Stimulated activated naive B cell treated with anti-CD40 and anti-IgM and Interleukin-4, amounts not matched to agents 10 μg/mL and 1 μg/mL and 100 μg/mL, for 72 hours (primary cell): ENCODE measurements around the gene YWHAQ.
A peak's percentile ranks its signal among the peaks of the same experiment; 100 is the strongest.

ENCODE experiments used
- ATAC-seq, 2 donors: fragments of 150-1000 bp; cut with Tn5 transposase; replicated peaks; 2 replicates each; pipeline ENCODE4 v1.10.0; 2021; ENCODE audit warnings: moderate library complexity in 1 of 2
- DNase-seq: peaks from one replicate; pipeline ENCODE4 v3.0.0; 2021
- H3K27ac Mint-ChIP-seq: one replicate; pipeline ENCODE4 v1.8.0; 2022; ENCODE audit warnings: mild to moderate bottlenecking, mixed read lengths
- H3K27me3 Mint-ChIP-seq, 2 donors: one replicate each; pipeline ENCODE4 v1.8.0; 2022; ENCODE audit warnings: mixed read lengths in 2 of 2
- H3K36me3 Mint-ChIP-seq, 2 donors: one replicate each; pipeline ENCODE4 v1.8.0; 2022; ENCODE audit warnings: mixed read lengths in 2 of 2, mild to moderate bottlenecking in 1 of 2
- H3K4me1 Mint-ChIP-seq, 2 donors: one replicate each; pipeline ENCODE4 v1.8.0; 2022; ENCODE audit warnings: mixed read lengths in 2 of 2, mild to moderate bottlenecking in 1 of 2
- H3K4me3 Mint-ChIP-seq, 2 donors: one replicate each; pipeline ENCODE4 v1.8.0; 2022; ENCODE audit warnings: mild to moderate bottlenecking in 2 of 2, mixed read lengths in 2 of 2, moderate library complexity in 1 of 2
- H3K9me3 Mint-ChIP-seq, 2 donors: one replicate each; pipeline ENCODE4 v1.8.0; 2022; ENCODE audit warnings: mixed read lengths in 2 of 2, mild to moderate bottlenecking in 1 of 2

YWHAQ gene

DNA sequence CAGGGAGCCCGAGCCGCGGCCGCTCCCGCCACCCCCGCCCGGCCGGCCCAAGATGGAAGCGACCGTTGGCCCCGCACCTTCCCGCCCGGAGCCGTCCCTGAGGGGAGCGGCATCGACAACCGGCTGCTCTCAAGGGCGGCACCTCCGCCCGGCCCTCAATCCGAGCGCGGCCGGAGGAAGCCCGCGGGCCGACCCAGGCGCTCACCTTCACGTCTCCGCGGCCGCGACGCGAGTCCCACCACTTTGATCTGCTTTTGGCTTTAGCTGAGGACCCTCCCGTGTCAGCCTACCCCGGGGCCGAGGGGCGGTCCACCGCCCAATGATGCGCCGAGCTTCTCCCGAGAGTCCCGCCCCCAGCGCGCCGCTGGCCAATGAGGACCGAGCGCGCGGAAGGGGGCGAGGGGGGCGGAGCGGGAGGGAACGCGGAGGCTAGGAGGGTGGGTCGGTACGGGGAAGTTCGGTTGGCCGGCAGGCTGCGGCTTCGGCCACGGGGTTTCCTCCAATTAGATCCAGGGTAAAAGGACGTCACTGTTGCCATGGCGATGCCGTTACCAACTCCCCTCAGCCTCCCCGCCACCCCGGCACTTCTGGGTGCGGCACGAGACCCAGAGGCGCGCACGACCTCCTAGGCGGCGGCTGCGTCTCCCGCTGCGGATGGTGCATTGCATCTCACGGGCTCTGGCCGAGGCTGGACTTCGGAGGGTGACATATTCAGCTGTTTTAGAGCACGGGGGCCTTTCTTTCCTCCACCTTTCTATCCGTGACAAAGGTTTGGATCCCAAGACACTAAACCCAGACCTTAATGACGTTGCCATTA lies at the start of gene YWHAQ:
TSS of gene YWHAQ (minus strand) at position 262 of the 817 bp plus-strand sequence. CDS start 545 bp downstream, outside the sequence.
- H3K27ac Mint-ChIP-seq = peak within 1 kb of the TSS; percentile 99
- H3K4me3 Mint-ChIP-seq = peak within 1 kb of the TSS; percentile 89 to 98
- peaks cover 0 to 5% of the 10 kb centered on the region in 2 donors for H3K9me3 Mint-ChIP-seq
- H3K36me3 Mint-ChIP-seq = peaks cover 25 to 40% of the 10 kb centered on the region in 2 donors
- H3K27me3 Mint-ChIP-seq = no peaks in the 10 kb centered on the region
- DNase-seq (peak; percentile 99), ATAC-seq (peak; percentile 90 to 92)
- H3K4me1 Mint-ChIP-seq = peaks cover 29 to 44% of the 10 kb centered on the region in 2 donors

DNA sequence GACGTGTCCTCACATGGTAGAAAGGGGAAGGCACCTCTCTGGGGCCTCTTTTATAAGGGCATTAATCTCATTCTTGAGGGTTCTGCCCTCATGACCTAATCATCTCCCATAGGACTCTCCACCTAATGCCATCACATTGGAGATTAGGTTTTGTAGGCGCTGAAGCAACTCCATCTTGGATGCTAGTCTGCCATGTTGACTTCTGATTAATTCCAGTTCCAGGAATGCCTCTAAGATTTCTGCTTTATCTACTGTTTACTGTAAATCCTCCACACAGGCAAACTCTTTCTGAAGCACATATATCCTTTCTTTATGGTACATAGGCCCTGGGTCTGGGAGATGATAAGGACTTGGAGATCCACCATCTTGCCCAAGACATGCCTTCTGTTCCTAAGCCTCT lies 49.3 kb upstream of the YWHAQ start:
- H3K27ac Mint-ChIP-seq = no peak overlapping the region
- peaks cover 0 to 7% of the 10 kb centered on the region in 2 donors for H3K27me3 Mint-ChIP-seq
- DNase-seq (no peak), ATAC-seq (no peak)
- peaks cover 2 to 16% of the 10 kb centered on the region in 2 donors for H3K4me1 Mint-ChIP-seq
- no peaks in the 10 kb centered on the region for H3K9me3 Mint-ChIP-seq
- no peak overlapping the region for H3K4me3 Mint-ChIP-seq
- no peaks in the 10 kb centered on the region for H3K36me3 Mint-ChIP-seq

DNA sequence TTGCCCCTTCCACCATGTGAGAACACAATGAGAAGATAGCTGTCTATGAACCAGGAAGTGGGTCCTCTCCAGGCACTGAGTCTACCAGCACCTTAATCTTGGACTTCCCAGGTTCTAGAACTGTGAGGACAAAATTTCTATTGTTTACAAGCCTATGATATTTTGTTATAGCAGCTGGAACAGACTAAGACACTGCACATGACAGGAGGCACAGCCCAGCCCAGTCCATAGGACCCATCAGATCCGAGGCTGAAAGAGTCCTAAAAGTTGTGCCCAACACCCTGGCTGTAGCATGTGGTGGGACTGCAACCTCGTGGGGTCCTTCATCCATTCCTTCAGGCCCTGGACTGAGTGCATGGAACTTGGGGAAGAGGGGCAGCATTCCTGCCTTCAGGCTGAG lies 48.4 kb upstream of the YWHAQ start:
- Mint-ChIP-seq H3K27ac (no peak overlapping the region), H3K27me3 (peaks cover 0 to 7% of the 10 kb centered on the region in 2 donors), H3K4me1 (peaks cover 2 to 16% of the 10 kb centered on the region in 2 donors), H3K36me3 (no peaks in the 10 kb centered on the region), H3K9me3 (no peaks in the 10 kb centered on the region), H3K4me3 (no peak overlapping the region)
- DNase-seq = no peak
- ATAC-seq = no peak

DNA sequence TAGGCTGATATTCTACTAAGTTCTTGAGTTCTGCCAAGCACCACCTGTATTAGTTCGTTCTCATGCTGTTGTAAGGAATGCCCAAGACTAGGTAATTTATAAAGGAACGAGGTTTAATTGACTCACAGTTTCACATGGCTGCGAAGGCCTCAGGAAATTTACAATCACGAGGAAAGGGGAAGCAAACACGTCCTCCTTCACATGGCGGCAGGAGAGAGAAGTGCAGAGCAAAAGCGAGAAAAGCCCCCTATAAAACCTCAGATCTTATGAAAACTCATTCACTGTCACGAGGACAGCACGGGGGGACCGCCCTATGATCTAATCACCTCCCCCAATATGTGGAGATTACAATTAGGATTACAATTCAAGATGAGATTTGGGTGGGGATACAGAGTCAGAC lies 47.7 kb upstream of the YWHAQ start:
- no peak overlapping the region for H3K27ac Mint-ChIP-seq
- peaks cover 2 to 16% of the 10 kb centered on the region in 2 donors for H3K4me1 Mint-ChIP-seq
- no peaks in the 10 kb centered on the region for H3K9me3 Mint-ChIP-seq
- DNase-seq (no peak), ATAC-seq (no peak)
- no peak overlapping the region for H3K4me3 Mint-ChIP-seq
- peaks cover 0 to 7% of the 10 kb centered on the region in 2 donors for H3K27me3 Mint-ChIP-seq
- H3K36me3 Mint-ChIP-seq = no peaks in the 10 kb centered on the region

DNA sequence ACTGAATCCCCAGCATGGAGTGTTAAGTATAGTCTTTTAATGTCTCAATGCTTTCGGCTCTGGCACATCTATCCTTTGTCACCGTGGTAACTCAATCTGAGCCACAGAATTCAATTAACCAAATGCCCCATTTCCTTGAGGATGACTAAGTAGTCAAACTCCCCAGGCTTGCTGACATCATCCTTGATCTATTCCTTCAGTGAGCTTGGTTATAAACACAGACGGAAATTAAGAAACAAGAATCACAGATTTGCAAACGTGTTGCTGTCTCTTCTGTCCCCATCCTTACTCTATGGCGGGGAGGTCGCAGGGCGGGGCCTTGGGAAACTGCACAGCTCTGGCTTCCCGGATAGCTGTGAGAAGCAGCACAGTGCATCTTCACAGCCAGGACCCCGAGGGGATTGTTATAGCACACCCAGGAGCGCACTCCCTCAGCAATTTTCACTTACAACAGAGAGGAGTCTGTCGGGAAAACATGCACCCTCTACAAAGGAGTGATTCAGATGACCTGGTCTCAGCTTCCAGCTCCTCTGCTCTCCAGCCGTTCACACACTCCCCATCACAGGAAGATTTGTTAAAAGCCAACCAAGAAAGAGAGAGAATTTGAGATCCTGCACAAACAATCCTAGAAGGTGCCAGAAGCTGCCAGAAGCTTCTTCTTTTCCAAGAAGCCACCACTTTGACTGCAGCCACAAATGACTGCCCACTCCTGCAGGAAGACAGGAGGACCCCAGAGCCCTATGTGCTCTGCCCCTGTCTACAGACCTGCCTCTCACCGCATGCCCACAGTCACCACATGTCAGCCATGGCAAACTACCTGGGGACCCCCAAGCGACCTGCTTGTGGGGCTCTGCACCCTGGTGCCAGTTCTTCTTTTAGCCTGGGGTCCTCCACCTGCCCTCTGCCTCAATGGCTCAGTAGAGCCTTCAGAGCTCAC lies 44.9 kb upstream of the YWHAQ start:
- Mint-ChIP-seq H3K36me3 (no peaks in the 10 kb centered on the region), H3K4me1 (peaks cover 2 to 7% of the 10 kb centered on the region in 2 donors), H3K9me3 (no peaks in the 10 kb centered on the region), H3K27me3 (peaks cover 0 to 3% of the 10 kb centered on the region in 2 donors), H3K4me3 (no peak overlapping the region), H3K27ac (no peak overlapping the region)
- no peak for DNase-seq
- no peak for ATAC-seq

DNA sequence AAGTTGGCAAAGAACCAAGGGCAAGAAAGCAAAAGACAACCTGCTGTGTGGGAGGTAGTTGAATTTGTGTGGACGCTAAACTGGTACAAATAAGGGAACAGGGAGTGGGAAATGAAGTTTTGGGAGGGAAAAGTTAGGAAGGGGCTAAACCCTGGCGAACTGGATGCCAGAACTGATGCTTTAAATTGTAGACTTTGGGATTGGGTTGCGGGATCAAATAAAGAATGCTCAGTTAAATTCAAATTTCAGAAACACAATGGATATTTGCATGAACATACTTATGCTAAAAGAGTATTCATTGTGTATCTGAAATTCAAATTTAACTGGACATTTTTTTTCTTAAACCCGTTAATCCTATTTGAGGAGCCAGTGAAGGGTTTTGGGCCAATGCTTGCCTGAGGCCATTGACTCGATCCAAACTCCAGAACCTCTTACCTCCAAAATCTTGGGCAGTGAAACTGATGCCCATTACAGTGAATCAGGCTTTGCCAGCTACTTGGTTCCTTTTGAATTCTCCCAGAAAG lies 44.2 kb upstream of the YWHAQ start:
- H3K4me1 Mint-ChIP-seq = peaks cover 2 to 7% of the 10 kb centered on the region in 2 donors
- H3K27ac Mint-ChIP-seq = no peak overlapping the region
- no peaks in the 10 kb centered on the region for H3K27me3 Mint-ChIP-seq
- H3K9me3 Mint-ChIP-seq = no peaks in the 10 kb centered on the region
- ATAC-seq = no peak
- no peaks in the 10 kb centered on the region for H3K36me3 Mint-ChIP-seq
- no peak overlapping the region for H3K4me3 Mint-ChIP-seq
- no peak for DNase-seq

DNA sequence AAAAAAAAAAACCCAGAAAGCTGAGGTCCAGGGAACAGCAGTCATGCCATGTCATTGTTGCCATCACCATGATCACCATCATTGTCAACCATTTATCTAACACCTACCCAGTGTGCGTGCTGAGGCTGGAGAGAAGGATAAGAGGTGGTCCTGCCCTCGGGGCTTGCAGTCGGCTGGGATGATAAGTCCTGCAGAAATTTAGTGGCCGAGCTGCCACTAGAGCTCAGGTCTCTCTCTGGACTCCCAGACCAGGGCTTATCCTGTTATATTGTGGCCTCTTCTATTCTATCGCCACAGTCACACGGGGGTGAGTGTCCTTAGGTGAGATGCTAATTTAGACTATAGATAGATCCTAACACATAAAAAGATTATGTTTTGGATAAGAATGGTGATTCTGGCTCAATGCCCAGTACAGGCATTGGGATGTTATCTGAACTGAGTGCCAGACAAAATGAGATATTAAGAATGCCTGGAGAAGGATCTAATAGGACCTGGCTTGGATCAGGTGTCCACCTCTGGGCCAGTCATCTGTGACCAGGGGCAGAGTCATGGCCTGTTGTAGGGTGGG lies 43.2 kb upstream of the YWHAQ start:
- no peaks in the 10 kb centered on the region for H3K27me3 Mint-ChIP-seq
- no peaks in the 10 kb centered on the region for H3K9me3 Mint-ChIP-seq

DNA sequence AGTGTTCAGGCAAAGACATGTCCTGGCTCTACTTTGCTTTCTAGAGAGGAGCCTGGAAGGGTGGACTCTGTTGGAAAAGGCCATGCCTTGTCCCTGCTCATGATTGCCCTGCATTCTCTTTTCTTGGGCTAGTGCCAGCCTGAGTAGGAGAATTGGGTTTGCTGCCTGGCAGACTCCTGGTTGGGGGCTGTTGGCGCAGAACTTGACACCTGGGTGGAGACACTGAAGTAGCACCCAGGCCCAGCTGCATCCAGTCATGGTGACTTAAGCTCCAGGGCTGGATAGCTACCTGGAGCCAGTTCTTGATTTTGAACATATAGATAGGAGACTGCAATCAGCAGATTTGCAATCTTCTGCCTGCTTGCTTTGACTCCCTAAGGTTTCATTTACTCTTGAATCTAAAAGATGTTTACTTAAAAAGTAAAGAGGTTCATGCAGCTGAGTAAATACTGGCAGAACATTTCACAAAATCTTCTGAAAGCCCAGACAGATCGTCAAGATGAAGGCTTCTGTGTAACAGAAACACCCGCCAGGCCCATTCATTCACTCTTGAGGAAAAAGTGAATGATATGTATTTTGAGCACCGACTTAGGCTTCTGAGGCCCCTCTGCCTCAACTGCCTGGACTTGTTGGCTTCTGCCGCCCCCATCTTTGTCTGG lies 38.0 kb upstream of the YWHAQ start:
- Mint-ChIP-seq H3K4me3 (no peak overlapping the region), H3K9me3 (no peaks in the 10 kb centered on the region), H3K36me3 (no peaks in the 10 kb centered on the region), H3K27me3 (peaks cover 4 to 5% of the 10 kb centered on the region in 2 donors), H3K4me1 (peaks cover 0 to 6% of the 10 kb centered on the region in 2 donors), H3K27ac (no peak overlapping the region)
- ATAC-seq = no peak
- no peak for DNase-seq

More for the DNA sequence above, 43.2 kb upstream of the YWHAQ start:
- no peak for DNase-seq
- H3K36me3 Mint-ChIP-seq = no peaks in the 10 kb centered on the region
- no peak overlapping the region for H3K27ac Mint-ChIP-seq
- no peak overlapping the region for H3K4me3 Mint-ChIP-seq
- ATAC-seq = no peak
- peaks cover 2 to 6% of the 10 kb centered on the region in 2 donors for H3K4me1 Mint-ChIP-seq

DNA sequence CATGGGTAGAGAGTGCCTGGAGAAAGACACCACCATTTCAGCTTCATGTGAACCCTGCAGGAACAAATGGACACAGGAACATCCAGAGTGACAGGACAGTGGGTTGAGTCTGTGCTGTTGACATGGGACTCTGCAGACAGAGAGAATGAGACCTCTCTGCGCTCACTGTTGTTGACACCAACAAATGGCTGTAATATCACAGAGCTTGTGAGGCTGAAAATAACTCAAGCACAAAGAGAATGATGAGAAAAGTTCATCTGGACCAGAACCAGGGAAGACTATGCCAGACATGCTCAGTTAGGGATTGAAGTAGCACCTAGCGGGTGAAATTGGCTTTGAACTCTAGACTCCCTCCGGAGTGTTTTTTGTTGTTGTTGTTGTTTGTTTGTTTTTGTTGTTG lies 37.0 kb upstream of the YWHAQ start:
- DNase-seq (no peak), ATAC-seq (no peak)
- peaks cover 4 to 5% of the 10 kb centered on the region in 2 donors for H3K27me3 Mint-ChIP-seq
- no peak overlapping the region for H3K4me3 Mint-ChIP-seq
- H3K36me3 Mint-ChIP-seq = no peaks in the 10 kb centered on the region
- H3K4me1 Mint-ChIP-seq = peaks cover 4 to 6% of the 10 kb centered on the region in 2 donors
- no peak overlapping the region for H3K27ac Mint-ChIP-seq
- H3K9me3 Mint-ChIP-seq = no peaks in the 10 kb centered on the region

DNA sequence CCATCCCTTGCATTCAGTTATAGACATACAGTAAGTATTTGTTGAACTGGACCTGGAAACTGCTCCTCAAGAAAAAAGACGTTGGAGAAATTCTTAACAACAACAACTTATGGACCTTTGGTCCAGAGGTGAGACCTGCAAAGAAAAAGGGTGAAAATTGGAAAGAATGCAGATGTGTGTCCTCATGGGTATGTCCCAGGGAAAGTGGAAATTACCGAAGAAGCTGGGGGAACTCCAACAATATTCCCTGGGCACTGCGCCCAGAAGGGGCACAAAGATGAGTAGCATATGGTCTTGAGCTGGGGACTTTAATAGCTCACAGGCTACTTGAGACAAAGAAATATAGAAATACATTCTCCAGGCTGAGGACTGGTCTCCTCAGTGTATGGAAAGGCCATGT lies 35.5 kb upstream of the YWHAQ start:
- no peak overlapping the region for H3K4me3 Mint-ChIP-seq
- no peaks in the 10 kb centered on the region for H3K9me3 Mint-ChIP-seq
- H3K36me3 Mint-ChIP-seq = no peaks in the 10 kb centered on the region
- H3K27me3 Mint-ChIP-seq = peaks cover 4 to 5% of the 10 kb centered on the region in 2 donors
- no peak overlapping the region for H3K27ac Mint-ChIP-seq
- no peak for ATAC-seq
- H3K4me1 Mint-ChIP-seq = peaks cover 4 to 6% of the 10 kb centered on the region in 2 donors
- no peak for DNase-seq

DNA sequence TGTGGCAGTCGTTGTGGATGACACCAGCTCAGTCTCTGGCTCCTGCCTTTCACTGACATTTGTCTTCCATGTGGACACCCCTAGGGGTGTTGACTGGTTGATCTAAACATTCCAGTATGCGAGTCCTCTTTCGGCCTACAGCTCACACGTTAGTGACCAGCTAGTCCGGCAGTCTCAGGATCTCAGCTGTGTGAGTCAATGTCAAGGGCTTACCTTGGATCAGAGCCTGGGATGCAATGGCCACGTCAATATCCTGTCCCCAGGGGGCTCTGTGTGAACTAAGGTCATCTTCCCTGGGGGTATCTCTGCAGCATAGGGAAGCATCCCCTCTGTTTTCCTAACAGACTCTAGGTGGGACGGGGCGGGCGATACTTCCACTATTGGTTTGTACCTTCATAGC lies 35.1 kb upstream of the YWHAQ start:
- peaks cover 4 to 6% of the 10 kb centered on the region in 2 donors for H3K4me1 Mint-ChIP-seq
- ATAC-seq (no peak), DNase-seq (no peak)
- H3K27ac Mint-ChIP-seq = no peak overlapping the region
- H3K9me3 Mint-ChIP-seq = no peaks in the 10 kb centered on the region
- H3K4me3 Mint-ChIP-seq = no peak overlapping the region
- peaks cover 4 to 5% of the 10 kb centered on the region in 2 donors for H3K27me3 Mint-ChIP-seq
- no peaks in the 10 kb centered on the region for H3K36me3 Mint-ChIP-seq

DNA sequence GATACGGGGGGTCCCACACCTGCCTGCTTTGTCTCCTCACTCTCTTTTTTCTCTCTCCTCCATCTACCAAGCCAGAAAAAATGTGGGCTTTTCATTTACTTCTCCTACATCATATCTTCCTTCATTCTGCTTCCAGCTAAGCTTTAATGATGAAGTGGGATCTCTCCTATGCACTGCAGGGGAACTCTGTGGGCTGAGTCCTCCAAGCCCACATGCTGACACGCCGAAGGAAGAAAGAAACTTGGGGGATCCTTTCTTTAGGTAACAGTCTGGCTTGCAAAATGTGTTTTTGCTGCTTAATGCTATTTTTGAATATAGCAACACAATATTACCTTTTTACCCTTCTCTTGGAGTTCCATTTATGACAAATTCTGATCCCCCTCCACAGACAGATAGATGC lies 33.6 kb upstream of the YWHAQ start:
- H3K4me1 Mint-ChIP-seq = peaks cover 4 to 6% of the 10 kb centered on the region in 2 donors
- H3K27me3 Mint-ChIP-seq = peaks cover 4 to 5% of the 10 kb centered on the region in 2 donors
- H3K4me3 Mint-ChIP-seq = no peak overlapping the region
- H3K36me3 Mint-ChIP-seq = no peaks in the 10 kb centered on the region
- no peaks in the 10 kb centered on the region for H3K9me3 Mint-ChIP-seq
- H3K27ac Mint-ChIP-seq = no peak overlapping the region
- DNase-seq (no peak), ATAC-seq (no peak)

DNA sequence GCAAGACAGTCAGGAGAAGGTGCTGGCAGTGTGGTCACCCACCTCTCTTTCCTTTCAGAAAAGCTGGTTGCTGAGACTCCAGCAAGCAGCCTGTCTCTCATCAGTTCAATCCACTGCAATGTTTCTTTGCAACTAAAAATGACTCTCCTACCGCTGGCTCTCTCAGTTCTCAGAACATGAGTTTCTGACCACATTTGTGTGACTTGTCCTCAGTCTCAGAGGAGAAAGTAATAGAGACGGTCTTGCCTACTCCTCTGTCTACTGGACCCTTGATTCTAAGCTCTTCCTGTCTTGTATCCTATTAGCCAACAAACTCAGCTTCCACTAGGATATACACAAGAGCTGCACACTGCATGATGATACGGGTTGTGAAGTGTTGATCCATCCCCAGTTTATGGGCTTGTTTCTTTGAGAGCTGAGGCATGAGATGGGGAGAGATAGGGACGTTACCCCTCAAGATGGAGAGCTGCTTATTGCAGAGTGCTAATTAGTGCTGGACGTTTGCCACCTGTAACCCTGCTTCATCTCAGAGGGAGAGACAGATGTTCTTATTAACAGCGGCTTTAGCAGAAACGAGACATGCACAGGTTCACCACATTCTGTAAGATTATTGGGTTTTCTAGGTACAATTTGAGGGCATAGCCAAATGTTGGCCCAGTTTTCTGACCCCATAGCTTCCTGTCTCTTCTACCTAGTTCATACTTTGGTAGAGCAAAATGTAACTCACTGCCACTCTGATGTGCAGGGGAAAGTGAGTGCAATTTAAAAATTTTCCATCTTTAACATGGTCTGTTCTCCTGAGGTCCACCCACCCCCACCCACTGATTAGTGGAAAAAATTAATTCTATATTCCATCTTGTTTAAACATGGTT lies 32.4 kb upstream of the YWHAQ start:
- peaks cover 4 to 6% of the 10 kb centered on the region in 2 donors for H3K4me1 Mint-ChIP-seq
- no peak overlapping the region for H3K27ac Mint-ChIP-seq
- no peaks in the 10 kb centered on the region for H3K9me3 Mint-ChIP-seq
- H3K27me3 Mint-ChIP-seq = peaks cover 4 to 5% of the 10 kb centered on the region in 2 donors
- no peaks in the 10 kb centered on the region for H3K36me3 Mint-ChIP-seq
- ATAC-seq (no peak), DNase-seq (no peak)
- H3K4me3 Mint-ChIP-seq = no peak overlapping the region
